Smooth muscle cell (in vitro differentiated cells): Measurements from ENCODE around the gene SLC46A1. TPM values are rescaled to one million over a fixed set of nuclear protein-coding genes. Genes with fewer than 3 reads are reported as not detected.

Experiments
- DNase-seq: peaks from one replicate; lab custom pipeline; 2025; ENCODE audit not compliant: unreplicated experiment; lab: John Stamatoyannopoulos, UW
- H2AFZ ChIP-seq: fragments of 200-600 bp; sonication (generic); 2 replicates; pipeline ENCODE4 v1.6.0; 2016; ENCODE audit warnings: antibody characterized with exemption, low read depth, mild to moderate bottlenecking
- H3F3A ChIP-seq: fragments of 200-600 bp; sonication (generic); 2 replicates; pipeline ENCODE4 v1.6.0; 2017; ENCODE audit warnings: antibody characterized with exemption, low read depth
- H3K27ac ChIP-seq: fragments of 200-600 bp; sonication (generic); 2 replicates; pipeline ENCODE4 v1.5.1; 2016; ENCODE audit warnings: low read depth, mild to moderate bottlenecking
- H3K27me3 ChIP-seq: fragments of 200-600 bp; sonication (generic); 2 replicates; pipeline ENCODE4 v1.6.1; 2016; ENCODE audit warnings: low read depth, mild to moderate bottlenecking
- H3K36me3 ChIP-seq: fragments of 200-600 bp; sonication (generic); 2 replicates; pipeline ENCODE4 v1.5.1; 2016; ENCODE audit warnings: low read depth
- H3K4me1 ChIP-seq: fragments of 200-600 bp; sonication (generic); 2 replicates; pipeline ENCODE4 v1.5.1; 2016; ENCODE audit warnings: low read depth
- H3K4me2 ChIP-seq: fragments of 200-600 bp; sonication (generic); 2 replicates; pipeline ENCODE4 v1.6.0; 2016; ENCODE audit warnings: mild to moderate bottlenecking
- H3K4me3 ChIP-seq: fragments of 200-600 bp; sonication (generic); 2 replicates; pipeline ENCODE4 v1.5.1; 2016; ENCODE audit warnings: mild to moderate bottlenecking
- H3K79me2 ChIP-seq: fragments of 200-600 bp; sonication (generic); 2 replicates; pipeline ENCODE4 v1.6.0; 2016; ENCODE audit warnings: low read depth, mild to moderate bottlenecking
- H3K9ac ChIP-seq: fragments of 200-600 bp; sonication (generic); 2 replicates; pipeline ENCODE4 v1.6.0; 2016; ENCODE audit warnings: low read depth
- H3K9me3 ChIP-seq: fragments of 200-600 bp; sonication (generic); replicated peaks from 2 replicates; pipeline ENCODE4 v1.5.1; 2016; ENCODE audit warnings: low read depth
- H4K20me1 ChIP-seq: fragments of 200-600 bp; sonication (generic); 2 replicates; pipeline ENCODE4 v1.6.0; 2016; ENCODE audit warnings: low read depth
- CTCF ChIP-seq: fragments of 200-600 bp; sonication (generic); IDR thresholded peaks from 2 replicates; pipeline ENCODE4 v1.5.1; 2017; ENCODE audit warnings: borderline replicate concordance, mild to moderate bottlenecking, antibody characterized with exemption; ENCODE audit not compliant: insufficient read depth, poor library complexity, severe bottlenecking
- WGBS: methylation state at CpG from one replicate; pipeline ENCODE4 v1.1.7; 2016; ENCODE audit warnings: low lambda C conversion rate; 5-methylcytosine and 5-hydroxymethylcytosine counted together
- polyA plus RNA-seq: library from polyadenylated mRNA; unstranded; fragments of >200 nt; fragmentation: Nextera tagmentation; extraction: Ambion mirVana; gene quantifications from 2 replicates; pipeline ENCODE4 v1.2.1, GENCODE V29; 2016
- total RNA-seq: library from RNA; depleted of rRNA; stranded (reverse); fragments of >200 nt; gene quantifications from 2 replicates; pipeline ENCODE4 v1.2.3, GENCODE V29; 2014

Gene SLC46A1
- total and polyA plus RNA-seq, 2 experiments from 2014 or later = 7.0 to 20.9 TPM

GRCh38 chr17:28397687-28398279, 8.2 kb downstream of the SLC46A1 start:
- Histone ChIP-seq H3K4me1 (no peaks in the 10 kb centered on the region), H3K9me3 (no peaks in the 10 kb centered on the region), H2AFZ (no peak overlapping the region), H3K9ac (no peak overlapping the region), H3K27ac (no peak overlapping the region), H3K27me3 (no peaks in the 10 kb centered on the region), H4K20me1 (no peaks in the 10 kb centered on the region), H3K4me2 (no peak overlapping the region), H3K79me2 (no peaks in the 10 kb centered on the region), H3F3A (peaks cover 2% of the 10 kb centered on the region), H3K36me3 (no peaks in the 10 kb centered on the region), H3K4me3 (no peak overlapping the region)
- 89% methylated on average over 7 of the region's 7 CpGs for WGBS
- DNase-seq = no peak
- TF ChIP-seq CTCF = no peak

DNA sequence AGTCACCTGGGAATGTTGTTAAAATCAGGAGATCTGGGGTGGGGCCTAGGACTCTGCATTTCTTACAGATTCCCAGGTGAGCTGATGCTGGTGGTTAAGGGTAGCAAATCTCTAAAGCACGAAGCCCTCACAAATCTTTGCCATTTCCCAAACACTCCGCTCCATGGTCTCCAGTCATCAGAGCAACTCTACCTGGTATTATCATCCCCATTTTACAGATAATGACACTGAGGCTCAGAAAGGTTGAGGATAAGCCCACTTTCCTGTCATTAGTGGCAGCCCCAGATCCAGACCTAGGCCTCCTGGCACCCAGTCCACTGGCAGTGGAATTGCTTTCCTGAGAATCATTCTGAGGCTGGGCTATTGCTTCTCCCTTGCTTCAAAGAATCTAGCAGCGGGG, 8.7 kb downstream of the SLC46A1 start:
- H3K27ac ChIP-seq = no peak overlapping the region
- no peak overlapping the region for H3K9ac ChIP-seq
- WGBS = 96% methylated on average over 3 of the region's 3 CpGs
- H3K27me3 ChIP-seq = no peaks in the 10 kb centered on the region
- no peaks in the 10 kb centered on the region for H3K79me2 ChIP-seq
- H2AFZ ChIP-seq = no peak overlapping the region
- H3K4me2 ChIP-seq = no peak overlapping the region
- no peaks in the 10 kb centered on the region for H3K36me3 ChIP-seq
- no peak for DNase-seq
- no peaks in the 10 kb centered on the region for H3K9me3 ChIP-seq
- no peaks in the 10 kb centered on the region for H3K4me1 ChIP-seq
- H3F3A ChIP-seq = peaks cover 7% of the 10 kb centered on the region
- no peak for TF ChIP-seq CTCF
- no peaks in the 10 kb centered on the region for H4K20me1 ChIP-seq
- no peak overlapping the region for H3K4me3 ChIP-seq

GRCh38 chr17:28396635-28397239, 9.3 kb downstream of the SLC46A1 start:
- no peak overlapping the region for H2AFZ ChIP-seq
- no peaks in the 10 kb centered on the region for H3K79me2 ChIP-seq
- no peaks in the 10 kb centered on the region for H3K4me1 ChIP-seq
- no peak overlapping the region for H3K4me2 ChIP-seq
- H3F3A ChIP-seq = peaks cover 7% of the 10 kb centered on the region
- DNase-seq = no peak
- no peak overlapping the region for H3K4me3 ChIP-seq
- no peaks in the 10 kb centered on the region for H3K9me3 ChIP-seq
- H3K27ac ChIP-seq = no peak overlapping the region
- H3K36me3 ChIP-seq = no peaks in the 10 kb centered on the region
- no peak for TF ChIP-seq CTCF
- WGBS = 51% methylated on average over 6 of the region's 6 CpGs
- H3K27me3 ChIP-seq = no peaks in the 10 kb centered on the region
- H4K20me1 ChIP-seq = no peaks in the 10 kb centered on the region
- H3K9ac ChIP-seq = no peak overlapping the region

DNA sequence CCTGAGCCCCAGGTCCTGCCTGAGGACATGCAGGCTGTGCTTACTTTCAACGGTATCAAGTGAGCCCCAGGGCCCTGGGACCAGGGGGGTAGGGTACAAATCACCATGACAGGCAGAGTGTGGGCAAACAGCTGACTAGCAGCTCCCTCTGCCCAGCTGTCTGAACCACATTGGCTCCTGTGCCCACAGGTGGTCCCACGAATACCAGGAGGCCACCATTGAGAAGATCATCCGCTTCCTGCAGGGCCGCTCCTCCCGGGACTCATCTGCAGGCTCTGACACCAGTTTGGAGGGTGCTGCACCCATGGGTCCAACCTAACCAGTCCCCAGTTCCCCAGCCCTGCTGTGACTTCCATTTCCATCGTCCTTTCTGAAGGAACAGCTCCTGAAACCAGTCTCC, 10.0 kb downstream of the SLC46A1 start:
- no peak overlapping the region for H3K27ac ChIP-seq
- H3K4me3 ChIP-seq = no peak overlapping the region
- no peak for TF ChIP-seq CTCF
- no peak for DNase-seq
- WGBS = 93% methylated on average over 6 of the region's 6 CpGs
- H2AFZ ChIP-seq = no peak overlapping the region
- H3K9me3 ChIP-seq = no peaks in the 10 kb centered on the region
- H3K79me2 ChIP-seq = no peaks in the 10 kb centered on the region
- H3K36me3 ChIP-seq = no peaks in the 10 kb centered on the region
- no peaks in the 10 kb centered on the region for H3K4me1 ChIP-seq
- H3K27me3 ChIP-seq = no peaks in the 10 kb centered on the region
- no peaks in the 10 kb centered on the region for H4K20me1 ChIP-seq
- H3K9ac ChIP-seq = no peak overlapping the region
- no peak overlapping the region for H3K4me2 ChIP-seq
- peaks cover 7% of the 10 kb centered on the region for H3F3A ChIP-seq
